Measurements from ENCODE around the gene PLPP7. TPM values are rescaled to one million over a fixed set of nuclear protein-coding genes. Genes with fewer than 3 reads are reported as not detected.

PLPP7 gene
- total RNA-seq, 1 donor from 2014 or later, result 1.1 TPM

- Mint-ChIP-seq H3K9me3 (no peaks in the 10 kb centered on the region), H3K27me3 (ENCODE audit: low read depth) (no peaks in the 10 kb centered on the region), H3K4me3 (no peak overlapping the region), H3K36me3 (no peaks in the 10 kb centered on the region), H3K4me1 (no peaks in the 10 kb centered on the region), H3K27ac (no peak overlapping the region)
- DNase-seq (ENCODE audit: low spot score in 2 of 2, unreplicated experiment in 2 of 2), result no peak
- TF ChIP-seq, protein P1, sequence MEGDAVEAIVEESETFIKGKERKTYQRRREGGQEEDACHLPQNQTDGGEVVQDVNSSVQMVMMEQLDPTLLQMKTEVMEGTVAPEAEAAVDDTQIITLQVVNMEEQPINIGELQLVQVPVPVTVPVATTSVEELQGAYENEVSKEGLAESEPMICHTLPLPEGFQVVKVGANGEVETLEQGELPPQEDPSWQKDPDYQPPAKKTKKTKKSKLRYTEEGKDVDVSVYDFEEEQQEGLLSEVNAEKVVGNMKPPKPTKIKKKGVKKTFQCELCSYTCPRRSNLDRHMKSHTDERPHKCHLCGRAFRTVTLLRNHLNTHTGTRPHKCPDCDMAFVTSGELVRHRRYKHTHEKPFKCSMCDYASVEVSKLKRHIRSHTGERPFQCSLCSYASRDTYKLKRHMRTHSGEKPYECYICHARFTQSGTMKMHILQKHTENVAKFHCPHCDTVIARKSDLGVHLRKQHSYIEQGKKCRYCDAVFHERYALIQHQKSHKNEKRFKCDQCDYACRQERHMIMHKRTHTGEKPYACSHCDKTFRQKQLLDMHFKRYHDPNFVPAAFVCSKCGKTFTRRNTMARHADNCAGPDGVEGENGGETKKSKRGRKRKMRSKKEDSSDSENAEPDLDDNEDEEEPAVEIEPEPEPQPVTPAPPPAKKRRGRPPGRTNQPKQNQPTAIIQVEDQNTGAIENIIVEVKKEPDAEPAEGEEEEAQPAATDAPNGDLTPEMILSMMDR (IDR thresholded peaks at IDR 0.05; ENCODE audit: unreplicated experiment), result no peak
Observed at GRCh38 chr9:131297903-131298302, 8.4 kb downstream of the PLPP7 start.

- no peaks in the 10 kb centered on the region for H3K9me3 Mint-ChIP-seq
Observed at GRCh38 chr9:131298341-131298740, 8.8 kb downstream of the PLPP7 start.

DNA sequence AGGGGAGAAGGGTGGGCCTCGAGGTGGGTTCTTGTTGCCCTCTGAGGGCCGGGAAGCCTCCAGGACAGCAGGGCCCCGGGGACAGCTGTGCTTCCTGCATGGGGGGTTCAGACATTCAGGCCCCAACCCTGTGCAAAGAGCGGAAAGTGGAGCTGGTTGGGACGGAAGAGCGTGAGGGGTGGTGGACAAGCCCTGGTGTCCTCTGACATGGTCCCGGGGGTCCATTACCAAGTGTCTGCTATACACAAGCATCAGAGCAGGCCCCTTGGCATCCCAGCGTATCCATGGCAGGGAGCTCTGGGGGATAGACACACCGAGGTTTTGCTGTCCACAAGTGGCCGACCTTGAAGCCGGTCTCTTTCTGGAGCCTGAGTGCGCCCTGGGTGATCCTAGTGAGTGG is 9.3 kb downstream of the PLPP7 start:
- no peaks in the 10 kb centered on the region for H3K27me3 Mint-ChIP-seq (ENCODE audit: low read depth)
- H3K9me3 Mint-ChIP-seq, result no peaks in the 10 kb centered on the region
- no peak for DNase-seq (ENCODE audit: low spot score in 2 of 2, unreplicated experiment in 2 of 2)
- no peaks in the 10 kb centered on the region for H3K4me1 Mint-ChIP-seq
- H3K36me3 Mint-ChIP-seq, result no peaks in the 10 kb centered on the region
- no peak overlapping the region for H3K4me3 Mint-ChIP-seq
- TF ChIP-seq, protein P1 (IDR thresholded peaks at IDR 0.05; ENCODE audit: unreplicated experiment), result no peak
- H3K27ac Mint-ChIP-seq, result no peak overlapping the region

More at GRCh38 chr9:131298341-131298740, 8.8 kb downstream of the PLPP7 start:
- H3K27ac Mint-ChIP-seq, result no peak overlapping the region
- H3K4me1 Mint-ChIP-seq, result no peaks in the 10 kb centered on the region
- TF ChIP-seq, protein P1 (IDR thresholded peaks at IDR 0.05; ENCODE audit: unreplicated experiment), result no peak
- no peak overlapping the region for H3K4me3 Mint-ChIP-seq
- H3K27me3 Mint-ChIP-seq (ENCODE audit: low read depth), result no peaks in the 10 kb centered on the region
- no peaks in the 10 kb centered on the region for H3K36me3 Mint-ChIP-seq
- DNase-seq (ENCODE audit: low spot score in 2 of 2, unreplicated experiment in 2 of 2), result no peak

GRCh38 chr9:131299346-131299960 is 9.9 kb downstream of the PLPP7 start:
- H3K4me3 Mint-ChIP-seq, result no peak overlapping the region
- no peaks in the 10 kb centered on the region for H3K4me1 Mint-ChIP-seq
- DNase-seq (ENCODE audit: low spot score in 2 of 2, unreplicated experiment in 2 of 2), result no peak
- no peaks in the 10 kb centered on the region for H3K9me3 Mint-ChIP-seq
- TF ChIP-seq, protein P1 (IDR thresholded peaks at IDR 0.05; ENCODE audit: unreplicated experiment), result no peak
- no peaks in the 10 kb centered on the region for H3K36me3 Mint-ChIP-seq
- H3K27me3 Mint-ChIP-seq (ENCODE audit: low read depth), result no peaks in the 10 kb centered on the region
- H3K27ac Mint-ChIP-seq, result no peak overlapping the region

DNA sequence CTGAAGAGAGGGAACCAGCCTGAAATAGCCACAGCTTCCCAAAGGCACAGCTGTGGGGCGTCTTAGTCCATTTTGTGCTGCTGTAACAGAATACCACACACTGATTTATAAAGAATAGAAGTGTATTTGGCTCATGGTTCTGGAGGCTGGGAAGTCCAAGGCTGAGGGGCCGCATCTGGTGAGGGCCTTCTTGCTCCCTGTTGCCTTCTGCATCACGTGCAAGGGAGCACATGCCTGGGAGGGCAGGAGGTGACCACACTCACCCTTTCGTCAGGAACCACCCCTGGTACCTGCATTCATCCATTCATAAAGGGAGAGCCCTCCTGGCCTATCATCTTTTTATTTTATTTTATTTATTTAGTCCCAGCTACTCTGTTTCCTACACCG is 10.4 kb downstream of the PLPP7 start:
- Mint-ChIP-seq H3K27ac (no peak overlapping the region), H3K36me3 (no peaks in the 10 kb centered on the region), H3K9me3 (no peaks in the 10 kb centered on the region), H3K27me3 (ENCODE audit: low read depth) (peaks cover 2% of the 10 kb centered on the region), H3K4me1 (no peaks in the 10 kb centered on the region), H3K4me3 (no peak overlapping the region)
- no peak for DNase-seq (ENCODE audit: low spot score in 2 of 2, unreplicated experiment in 2 of 2)
- TF ChIP-seq, protein P1 (IDR thresholded peaks at IDR 0.05; ENCODE audit: unreplicated experiment), result no peak

- no peaks in the 10 kb centered on the region for H3K4me1 Mint-ChIP-seq
- TF ChIP-seq, protein P1 (IDR thresholded peaks at IDR 0.05; ENCODE audit: unreplicated experiment), result no peak
- H3K4me3 Mint-ChIP-seq, result no peak overlapping the region
- H3K27ac Mint-ChIP-seq, result no peak overlapping the region
- no peaks in the 10 kb centered on the region for H3K9me3 Mint-ChIP-seq
- DNase-seq (ENCODE audit: low spot score in 2 of 2, unreplicated experiment in 2 of 2), result no peak
- H3K27me3 Mint-ChIP-seq (ENCODE audit: low read depth), result peaks cover 4% of the 10 kb centered on the region
- no peaks in the 10 kb centered on the region for H3K36me3 Mint-ChIP-seq
Observed at GRCh38 chr9:131300444-131300843, 10.9 kb downstream of the PLPP7 start.

All from mesothelial cell of epicardium (in vitro differentiated cells).